ENCODE measurements around the gene PSMD8. TPM values are rescaled to one million over a fixed set of nuclear protein-coding genes. Genes with fewer than 3 reads are reported as not detected.
"Not testable (repeated sequence)": the region's sequence is repeated elsewhere in the genome, so short reads cannot be mapped to it uniquely, and the experiment has no call there.

PSMD8 gene
- total RNA-seq, 1 donor from 2014 or later: 306 TPM

DNA sequence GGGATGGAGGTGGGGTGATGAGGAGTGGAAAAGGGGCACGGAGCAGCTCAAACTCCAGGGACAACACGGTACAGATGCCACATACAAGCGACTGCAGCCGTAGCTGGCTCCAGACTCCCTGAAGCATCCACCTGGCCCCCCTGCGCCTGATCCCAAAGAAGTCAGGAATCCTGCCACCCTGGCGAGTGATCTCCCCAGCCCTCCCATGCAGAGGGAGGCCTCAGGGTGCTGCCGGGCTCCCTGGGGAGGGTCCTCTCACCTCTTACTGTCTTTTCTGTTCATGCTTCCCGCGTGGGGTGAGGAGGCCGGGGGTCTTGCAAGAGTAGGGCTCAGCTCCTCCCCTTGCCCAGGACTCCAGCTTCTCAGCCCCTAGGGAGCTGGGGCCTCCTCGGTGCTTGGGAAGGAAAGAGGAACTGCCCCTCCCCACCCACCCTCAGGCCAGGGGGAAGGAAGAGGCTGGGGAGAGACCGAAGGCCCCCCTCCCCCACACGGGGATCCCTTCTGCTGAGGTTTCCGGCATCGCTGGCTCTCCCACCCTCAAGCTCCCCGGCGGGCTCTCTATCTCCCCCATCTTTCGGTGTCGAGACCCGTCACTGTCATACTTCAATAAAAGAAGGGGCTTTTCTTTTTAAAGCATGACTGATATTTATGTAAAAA, 51.6 kb downstream of the PSMD8 start, which contains the start of gene RASGRP4:
RASGRP4 (minus strand) TSS at position 410 of the 657 bp plus-strand sequence; CDS start at position 282, 128 bp downstream.
- peak; percentile 64 for DNase-seq

DNA sequence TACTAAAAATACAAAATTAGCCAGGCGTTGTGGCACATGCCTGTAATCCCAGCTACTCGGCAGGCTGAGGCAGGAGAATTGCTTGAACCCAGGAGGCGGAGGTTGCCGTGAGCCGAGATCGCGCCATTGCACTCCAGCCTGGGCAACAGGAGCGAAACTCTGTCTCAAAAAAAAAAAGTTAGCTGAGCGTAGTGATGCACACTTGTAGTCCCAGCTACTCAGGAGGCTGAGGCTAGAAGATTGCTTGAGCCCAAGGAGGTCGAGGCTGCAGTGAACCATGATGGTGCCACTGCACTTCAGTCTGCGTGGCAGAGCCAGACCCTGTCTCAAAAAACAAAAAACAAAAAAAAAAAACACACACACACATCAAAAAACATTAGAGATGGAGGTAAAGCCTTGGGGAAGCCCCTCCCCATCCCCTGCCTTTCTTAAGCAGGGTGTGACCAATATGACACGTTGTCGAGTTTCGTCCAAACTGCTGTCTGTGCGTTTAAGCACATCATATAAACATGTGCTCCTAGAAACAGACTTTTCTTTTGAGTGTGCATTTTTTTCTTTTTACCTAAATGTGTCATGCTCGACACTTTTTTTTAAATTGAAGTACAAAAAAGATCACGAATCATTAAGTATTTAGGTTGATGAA, 52.8 kb downstream of the PSMD8 start:
- intact Hi-C loops (cut with micrococcal nuclease); DNase-seq; ATAC-seq: not testable (repeated sequence)

More for the DNA sequence above, 51.6 kb downstream of the PSMD8 start, which contains the start of gene RASGRP4:
- peak; percentile 68 for ATAC-seq
- intact Hi-C loops (cut with micrococcal nuclease): no loop called here

DNA sequence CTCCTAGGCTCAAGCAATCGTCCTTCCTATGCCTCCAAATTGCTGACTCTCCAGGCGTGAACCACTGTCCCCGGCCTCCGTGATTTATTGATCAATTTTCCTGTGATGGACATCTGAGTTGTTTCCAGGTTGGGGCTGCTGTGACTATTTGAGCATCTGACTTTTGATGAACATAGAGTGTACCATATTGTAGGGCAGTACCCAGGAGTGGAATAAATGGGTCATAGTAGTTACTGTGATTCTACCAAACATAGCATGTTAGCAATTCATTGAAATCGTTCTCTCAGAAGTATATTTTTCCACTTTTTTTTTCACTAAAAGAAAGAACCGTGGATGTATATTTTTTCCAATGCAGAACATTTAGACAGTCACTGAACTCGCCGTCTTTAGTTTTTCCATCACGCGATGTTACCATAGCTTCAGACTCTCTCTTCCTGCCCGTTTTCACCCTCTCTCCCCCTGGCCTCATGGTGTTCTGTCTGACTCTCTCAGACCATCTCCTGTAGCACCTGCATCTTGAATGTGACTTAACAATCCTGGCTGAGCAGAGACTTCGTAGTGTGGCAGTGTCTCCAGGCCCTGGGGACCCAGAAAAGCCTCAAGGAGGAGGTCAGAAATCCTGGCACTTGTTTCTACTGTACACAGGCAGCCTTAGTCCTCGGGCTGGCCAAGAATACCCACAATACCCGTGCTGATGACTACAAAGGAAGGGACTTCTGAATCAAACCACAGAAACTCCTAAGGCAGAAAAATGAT, 54.9 kb downstream of the PSMD8 start:
- intact Hi-C loops (cut with micrococcal nuclease): no loop called here
- DNase-seq (no peak), ATAC-seq (no peak)

DNA sequence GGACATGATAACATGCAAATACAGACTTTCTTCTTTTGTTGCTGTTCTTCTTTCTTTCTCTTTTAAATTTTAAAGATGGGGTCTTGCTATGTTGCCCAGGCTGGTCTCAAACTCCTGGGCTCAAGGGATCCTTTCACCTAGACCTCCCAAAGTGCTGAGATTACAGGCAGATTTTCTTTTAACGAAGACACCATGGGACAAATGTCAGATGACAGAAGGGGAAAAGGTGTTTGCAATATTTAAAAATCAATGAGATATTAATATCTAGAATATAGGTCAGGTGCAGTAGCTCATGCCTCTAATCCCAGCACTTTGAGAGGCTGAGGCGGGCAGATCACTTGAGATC, 55.4 kb downstream of the PSMD8 start:
- intact Hi-C loops (cut with micrococcal nuclease): no loop called here
- no peak for DNase-seq
- no peak for ATAC-seq

DNA sequence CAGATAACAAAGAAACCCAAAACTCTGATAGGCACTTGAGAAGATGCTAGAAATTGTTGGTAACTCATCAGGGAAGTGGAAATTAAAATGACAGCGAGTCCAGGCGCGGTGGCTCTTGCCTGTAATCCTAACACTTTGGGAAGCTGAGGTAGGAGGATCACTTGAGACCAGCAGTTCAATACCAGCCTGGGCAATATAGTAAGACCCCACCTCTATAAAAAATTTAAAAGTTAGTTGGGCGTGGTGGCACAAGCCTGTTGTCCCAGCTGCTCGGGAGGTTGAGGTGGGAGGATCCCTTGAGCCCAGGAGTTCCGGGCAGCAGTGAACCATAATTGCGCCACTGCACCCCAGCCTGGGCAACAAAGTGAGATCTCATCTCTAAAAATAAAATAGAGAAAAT, 56.6 kb downstream of the PSMD8 start:
- intact Hi-C loops (cut with micrococcal nuclease): no loop called here
- ATAC-seq: no peak
- no peak for DNase-seq

DNA sequence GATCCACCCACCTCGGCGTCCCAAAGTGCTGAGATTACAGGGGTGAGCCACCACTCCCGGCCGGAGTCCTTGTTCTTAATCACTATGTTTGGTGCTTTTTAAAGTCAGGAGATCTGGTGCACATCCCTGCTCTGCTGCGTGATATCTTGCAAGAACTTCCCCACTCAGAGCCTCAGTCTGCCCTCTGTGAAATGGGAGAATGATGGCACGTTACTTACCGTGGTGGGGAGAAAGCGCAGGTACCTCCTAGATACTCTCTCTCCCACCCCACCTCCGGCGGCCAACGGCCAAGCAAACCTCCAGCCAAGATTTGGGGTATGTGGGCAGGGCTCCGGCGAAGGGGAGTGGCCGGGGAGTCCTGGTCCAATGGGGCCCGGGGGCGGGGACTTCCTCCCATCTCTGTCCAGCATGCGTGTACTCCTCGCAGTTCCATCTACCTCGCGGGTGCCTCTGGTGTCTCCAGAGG, 58.9 kb downstream of the PSMD8 start, which contains the start of gene RYR1:
RYR1 (plus strand) TSS at position 424 of the 466 bp plus-strand sequence. CDS start 139 bp downstream, outside the sequence.
- DNase-seq (peak; percentile 78), ATAC-seq (peak; percentile 86)
- intact Hi-C loops (cut with micrococcal nuclease): no loop called here

Other genes starting within 250 kb of the PSMD8 start
- gene DPF1, start 150.3 kb upstream of the PSMD8 start, total RNA-seq: 0.40 TPM
- gene PPP1R14A, start 118.2 kb upstream of the PSMD8 start, total RNA-seq: 27.6 TPM
- gene SPINT2, start 110.0 kb upstream of the PSMD8 start, total RNA-seq: 9.9 TPM
- gene C19orf33, start 70.3 kb upstream of the PSMD8 start, total RNA-seq: 1.5 TPM
- gene YIF1B, start 58.6 kb upstream of the PSMD8 start, total RNA-seq: 33.8 TPM
- 5.5 TPM for gene KCNK6, start 54.7 kb upstream of the PSMD8 start, total RNA-seq
- 1.2 TPM for gene CATSPERG, start 38.7 kb upstream of the PSMD8 start, total RNA-seq
- gene GGN, start 13.5 kb downstream of the PSMD8 start, total RNA-seq: 0.15 TPM
- gene SPRED3, start 14.1 kb downstream of the PSMD8 start, total RNA-seq: 0.10 TPM
- 11.9 TPM for gene FAM98C, start 28.5 kb downstream of the PSMD8 start, total RNA-seq
- 1.2 TPM for gene RASGRP4, start 51.6 kb downstream of the PSMD8 start, total RNA-seq
- 1.1 TPM for gene RYR1, start 59.1 kb downstream of the PSMD8 start, total RNA-seq
- 1.8 TPM for gene MAP4K1, start 243.4 kb downstream of the PSMD8 start, total RNA-seq
- gene EIF3K, start 244.6 kb downstream of the PSMD8 start, total RNA-seq: 674 TPM

All from left ventricle myocardium superior (tissue), 1 donor.